Measurements from ENCODE around the gene HPCAL1. TPM values are rescaled to one million over a fixed set of nuclear protein-coding genes. Genes with fewer than 3 reads are reported as not detected.
"Not testable (repeated sequence)": the region's sequence is repeated elsewhere in the genome, so short reads cannot be mapped to it uniquely, and the experiment has no call there.

The HPCAL1 gene
- total RNA-seq, 1 donor from 2014 or later: 160 TPM

DNA sequence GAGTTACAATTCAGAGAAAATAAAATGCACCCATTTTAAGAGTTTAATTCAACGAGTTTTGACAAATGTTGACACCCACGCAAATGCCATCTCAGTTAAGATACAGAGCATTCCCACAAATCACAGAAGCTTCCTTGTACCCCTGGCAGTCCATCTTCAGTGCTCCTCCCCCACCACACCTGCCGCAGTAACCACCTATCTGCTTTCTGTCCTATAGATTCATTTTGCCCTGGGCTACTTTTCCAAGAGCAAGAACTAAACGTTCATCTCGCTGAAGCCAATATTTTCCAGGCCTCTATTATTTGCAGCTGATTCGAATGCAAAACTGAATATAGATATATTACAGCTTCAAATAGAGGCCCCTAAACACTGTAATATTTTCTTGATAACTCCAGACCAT is 13.4 kb upstream of the HPCAL1 start:
- H3K4me3 ChIP-seq: no peak overlapping the region
- ATAC-seq (no peak), DNase-seq (no peak)
- TF ChIP-seq CTCF (IDR thresholded peaks at IDR 0.05): no peak
- no peak overlapping the region for H3K27ac ChIP-seq
- H3K27me3 ChIP-seq: no peaks in the 10 kb centered on the region
- peaks cover 6% of the 10 kb centered on the region for H3K9me3 ChIP-seq
- H3K36me3 ChIP-seq: no peaks in the 10 kb centered on the region
- H3K4me1 ChIP-seq: peaks cover 22% of the 10 kb centered on the region
- intact Hi-C loops (cut with DNase I): no loop called here

DNA sequence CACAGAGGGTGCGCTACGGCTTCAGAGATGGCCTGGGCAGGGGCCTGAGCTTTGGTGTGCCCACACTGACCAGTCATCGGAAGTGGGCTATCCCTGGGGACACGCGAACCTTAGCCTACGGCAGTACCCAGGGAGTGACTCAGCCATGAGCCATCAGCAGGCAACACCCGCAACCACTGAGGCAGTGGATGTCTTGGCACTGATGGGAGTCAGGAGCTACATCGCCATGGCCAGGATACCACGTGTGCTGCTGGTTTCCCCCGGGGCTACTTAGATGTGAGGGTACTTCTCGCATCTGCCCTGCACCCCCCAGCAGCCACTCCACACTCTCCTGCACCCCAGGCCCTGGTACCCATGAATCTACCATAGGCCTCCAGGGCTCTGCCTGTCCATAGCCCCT is 12.8 kb upstream of the HPCAL1 start:
- H3K9me3 ChIP-seq: peaks cover 8% of the 10 kb centered on the region
- ATAC-seq (no peak), DNase-seq (no peak)
- no peaks in the 10 kb centered on the region for H3K36me3 ChIP-seq
- H3K27ac ChIP-seq: no peak overlapping the region
- H3K27me3 ChIP-seq: no peaks in the 10 kb centered on the region
- intact Hi-C loops (cut with DNase I): no loop called here
- H3K4me1 ChIP-seq: peaks cover 22% of the 10 kb centered on the region
- TF ChIP-seq CTCF (IDR thresholded peaks at IDR 0.05): no peak
- H3K4me3 ChIP-seq: no peak overlapping the region

GRCh38 chr2:10291376-10291775 is 11.3 kb upstream of the HPCAL1 start:
- H3K27ac ChIP-seq; intact Hi-C loops (cut with DNase I); H3K4me1 ChIP-seq; DNase-seq; H3K36me3 ChIP-seq; H3K4me3 ChIP-seq; H3K9me3 ChIP-seq; H3K27me3 ChIP-seq; ATAC-seq: not testable (repeated sequence)

DNA sequence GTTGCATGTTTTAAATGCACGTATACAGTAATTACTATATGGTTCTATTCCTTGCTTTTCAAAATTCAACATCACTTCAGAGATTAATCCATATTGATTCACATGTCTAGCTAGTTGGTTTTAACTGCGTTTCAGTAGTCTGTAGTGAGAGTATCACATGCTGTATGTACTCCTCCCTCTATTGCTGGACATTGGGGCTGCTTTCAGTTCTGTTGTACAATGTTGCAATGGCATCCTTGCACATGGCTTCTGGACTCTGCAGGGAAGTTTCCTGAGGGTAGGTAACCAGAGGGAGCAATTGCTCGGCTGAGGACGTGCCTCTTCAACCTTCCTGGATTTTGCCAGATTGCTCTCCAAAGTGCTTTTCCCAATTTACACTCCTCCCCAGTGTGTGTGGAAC is 10.7 kb upstream of the HPCAL1 start:
- no peaks in the 10 kb centered on the region for H3K36me3 ChIP-seq
- H3K27ac ChIP-seq: no peak overlapping the region
- peaks cover 8% of the 10 kb centered on the region for H3K9me3 ChIP-seq
- no peaks in the 10 kb centered on the region for H3K27me3 ChIP-seq
- DNase-seq (no peak), ATAC-seq (peak; percentile 56)
- H3K4me1 ChIP-seq: peaks cover under 1% of the 10 kb centered on the region
- intact Hi-C loops (cut with DNase I): no loop called here
- H3K4me3 ChIP-seq: no peak overlapping the region
- no peak for TF ChIP-seq CTCF (IDR thresholded peaks at IDR 0.05)

DNA sequence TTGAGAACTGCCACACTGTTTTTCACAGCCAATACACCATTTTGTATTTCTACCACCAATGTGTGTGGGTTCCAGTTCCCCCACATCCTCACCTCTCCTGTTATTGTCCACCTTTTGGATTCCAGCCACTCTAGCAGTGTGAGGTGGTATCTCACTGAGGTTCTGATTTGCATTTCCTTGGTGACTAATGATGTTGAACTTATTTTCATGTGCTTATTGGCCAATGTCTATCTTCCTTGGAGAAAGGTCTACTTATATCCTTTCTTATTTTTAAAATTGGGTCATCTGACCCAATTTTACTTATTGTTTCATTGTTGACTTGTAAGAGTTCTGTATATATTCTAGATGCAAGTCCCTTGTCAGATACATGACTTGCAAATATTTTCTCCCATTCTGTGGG is 9.1 kb upstream of the HPCAL1 start:
- Histone ChIP-seq H3K9me3 (peaks cover 8% of the 10 kb centered on the region), H3K36me3 (no peaks in the 10 kb centered on the region), H3K4me1 (peaks cover 13% of the 10 kb centered on the region), H3K4me3 (no peak overlapping the region), H3K27ac (no peak overlapping the region), H3K27me3 (no peaks in the 10 kb centered on the region)
- DNase-seq (no peak), ATAC-seq (no peak)
- intact Hi-C loops (cut with DNase I): no loop called here
- TF ChIP-seq CTCF (IDR thresholded peaks at IDR 0.05): no peak

- ATAC-seq: no peak
- no peak for TF ChIP-seq CTCF (IDR thresholded peaks at IDR 0.05)
- H3K4me1 ChIP-seq: peaks cover 14% of the 10 kb centered on the region
- no peaks in the 10 kb centered on the region for H3K36me3 ChIP-seq
- intact Hi-C loops (cut with DNase I): no loop called here
- DNase-seq: no peak
- peaks cover 8% of the 10 kb centered on the region for H3K9me3 ChIP-seq
- H3K27me3 ChIP-seq: no peaks in the 10 kb centered on the region
- H3K4me3 ChIP-seq: no peak overlapping the region
- H3K27ac ChIP-seq: no peak overlapping the region
These were observed 8.6 kb upstream of the HPCAL1 start for GRCh38 chr2:10294077-10294476.

GRCh38 chr2:10295649-10296048 is 7.1 kb upstream of the HPCAL1 start:
- H3K9me3 ChIP-seq; H3K36me3 ChIP-seq; intact Hi-C loops (cut with DNase I); DNase-seq; H3K4me3 ChIP-seq; H3K27me3 ChIP-seq; ATAC-seq; H3K27ac ChIP-seq: not testable (repeated sequence)
- peaks cover 14% of the 10 kb centered on the region for H3K4me1 ChIP-seq
